Activated naive CD4-positive, alpha-beta T cell treated with anti-CD3 and anti-CD28 coated beads, Interleukin-2, amount 50 U/mL, for 72 hours (primary cell): ENCODE data around the gene GTPBP6. TPM values are rescaled to one million over a fixed set of nuclear protein-coding genes. Genes with fewer than 3 reads are reported as not detected.

Experiments
- total RNA-seq, 2 donors: library from RNA; stranded (reverse); gene quantifications; one replicate each; pipeline ENCODE4 v1.2.3, GENCODE V29; 2022

GTPBP6 gene
- total RNA-seq, 2 donors from 2014 or later = 57.1 to 61.6 TPM

Other genes starting within 250 kb of the GTPBP6 start
- gene PLCXD1, start 37.4 kb downstream of the GTPBP6 start, total RNA-seq = 100 to 1,000 TPM in 1 of 2 donors, 10 to 100 TPM in 1; 61.4 to 118 TPM
- gene PPP2R3B, start 68.1 kb upstream of the GTPBP6 start, total RNA-seq = 10 to 100 TPM; 23.9 to 37.8 TPM